Loucy (cell line): Measurements from ENCODE around the gene RNLS.

ENCODE experiments used
- H2AFZ ChIP-seq: fragments of 200-600 bp; sonication (generic); 2 replicates; pipeline ENCODE4 v1.6.0; 2016; ENCODE audit warnings: antibody characterized with exemption, mild to moderate bottlenecking, low read length, moderate library complexity
- H3F3A ChIP-seq: fragments of 200-600 bp; 2 replicates; pipeline ENCODE4 v1.6.0; 2016; ENCODE audit warnings: antibody characterized with exemption, low read depth, mild to moderate bottlenecking
- H3K27me3 ChIP-seq: fragments of 200-600 bp; sonication (generic); 2 replicates; pipeline ENCODE4 v1.6.1; 2014; ENCODE audit warnings: low read length, mild to moderate bottlenecking; ENCODE audit not compliant: insufficient read depth, poor library complexity, severe bottlenecking
- H3K36me3 ChIP-seq: fragments of 200-600 bp; sonication (generic); 2 replicates; pipeline ENCODE4 v1.6.1; 2016; ENCODE audit warnings: low read length; ENCODE audit not compliant: insufficient read depth
- H3K4me1 ChIP-seq: fragments of 200-600 bp; sonication (generic); 2 replicates; pipeline ENCODE4 v1.5.1; 2014; ENCODE audit warnings: low read length, mild to moderate bottlenecking; ENCODE audit not compliant: insufficient read depth, poor library complexity, severe bottlenecking
- H3K4me2 ChIP-seq: fragments of 200-600 bp; sonication (generic); 2 replicates; pipeline ENCODE4 v1.6.0; 2014; ENCODE audit warnings: antibody characterized with exemption, low read length, low read depth, mild to moderate bottlenecking; ENCODE audit not compliant: poor library complexity, severe bottlenecking
- H3K4me3 ChIP-seq: fragments of 200-600 bp; sonication (generic); 2 replicates; pipeline ENCODE4 v1.5.1; 2014; ENCODE audit warnings: low read length, mild to moderate bottlenecking, mixed read lengths; ENCODE audit not compliant: poor library complexity, severe bottlenecking
- H3K79me2 ChIP-seq: fragments of 200-600 bp; sonication (generic); 2 replicates; pipeline ENCODE4 v1.6.1; 2014; ENCODE audit warnings: low read length; ENCODE audit not compliant: insufficient read depth
- H3K9ac ChIP-seq: fragments of 200-600 bp; sonication (generic); 2 replicates; pipeline ENCODE4 v1.6.0; 2014; ENCODE audit warnings: mild to moderate bottlenecking, low read depth, low read length, moderate library complexity; ENCODE audit not compliant: poor library complexity, severe bottlenecking
- H3K9me2 ChIP-seq: fragments of 200-600 bp; sonication (generic); replicated peaks from 2 replicates; pipeline ENCODE4 v1.6.1; 2016; ENCODE audit warnings: low read depth, low read length, mixed read lengths
- H3K9me3 ChIP-seq: fragments of 200-600 bp; sonication (generic); 2 replicates; pipeline ENCODE4 v1.6.1; 2014; ENCODE audit warnings: mild to moderate bottlenecking, antibody characterized with exemption, low read length, low read depth; ENCODE audit not compliant: insufficient read depth
- H4K20me1 ChIP-seq: fragments of 200-600 bp; sonication (generic); 2 replicates; pipeline ENCODE4 v1.6.0; 2014; ENCODE audit warnings: antibody characterized with exemption, low read length, mild to moderate bottlenecking; ENCODE audit not compliant: insufficient read depth, poor library complexity, severe bottlenecking
- CTCF ChIP-seq: fragments of 200-600 bp; sonication (generic); conservative IDR thresholded peaks from 2 replicates; pipeline ENCODE4 v1.5.1; 2014; ENCODE audit warnings: mild to moderate bottlenecking, antibody characterized with exemption, low read length
- EZH2phosphoT487 ChIP-seq: fragments of 200-600 bp; IDR thresholded peaks from 2 replicates; pipeline ENCODE4 v1.6.1; 2018; ENCODE audit warnings: antibody characterized with exemption, mild to moderate bottlenecking, moderate library complexity, borderline replicate concordance

Gene RNLS

GRCh38 chr10:88553116-88553752 lies 29.9 kb downstream of the RNLS start:
- Histone ChIP-seq H3K79me2 (no peaks in the 10 kb centered on the region), H3K9ac (no peak overlapping the region), H3K9me3 (no peaks in the 10 kb centered on the region), H4K20me1 (no peaks in the 10 kb centered on the region), H2AFZ (no peak overlapping the region), H3K36me3 (no peaks in the 10 kb centered on the region), H3F3A (no peaks in the 10 kb centered on the region), H3K4me2 (no peak overlapping the region), H3K4me1 (no peaks in the 10 kb centered on the region), H3K9me2 (no peaks in the 10 kb centered on the region), H3K4me3 (no peak overlapping the region), H3K27me3 (no peaks in the 10 kb centered on the region)
- TF ChIP-seq CTCF: peak; percentile 95
- no peak for TF ChIP-seq EZH2phosphoT487

GRCh38 chr10:88551246-88551645 lies 31.9 kb downstream of the RNLS start:
- H3F3A ChIP-seq: no peaks in the 10 kb centered on the region
- TF ChIP-seq EZH2phosphoT487 (no peak), CTCF (no peak)
- no peak overlapping the region for H3K9ac ChIP-seq
- H4K20me1 ChIP-seq: no peaks in the 10 kb centered on the region
- H3K9me3 ChIP-seq: no peaks in the 10 kb centered on the region
- no peak overlapping the region for H3K4me3 ChIP-seq
- no peaks in the 10 kb centered on the region for H3K9me2 ChIP-seq
- no peaks in the 10 kb centered on the region for H3K4me1 ChIP-seq
- H2AFZ ChIP-seq: no peak overlapping the region
- no peaks in the 10 kb centered on the region for H3K27me3 ChIP-seq
- no peaks in the 10 kb centered on the region for H3K79me2 ChIP-seq
- no peaks in the 10 kb centered on the region for H3K36me3 ChIP-seq
- H3K4me2 ChIP-seq: no peak overlapping the region

- H3K9me3 ChIP-seq: no peaks in the 10 kb centered on the region
- TF ChIP-seq CTCF: no peak
- TF ChIP-seq EZH2phosphoT487: no peak
- H3K4me1 ChIP-seq: peaks cover 19% of the 10 kb centered on the region
- H3K79me2 ChIP-seq: no peaks in the 10 kb centered on the region
- no peaks in the 10 kb centered on the region for H3K27me3 ChIP-seq
- no peak overlapping the region for H3K4me2 ChIP-seq
- no peaks in the 10 kb centered on the region for H3K36me3 ChIP-seq
- no peaks in the 10 kb centered on the region for H3K9me2 ChIP-seq
- no peak overlapping the region for H3K4me3 ChIP-seq
- H3K9ac ChIP-seq: no peak overlapping the region
- no peak overlapping the region for H2AFZ ChIP-seq
- H3F3A ChIP-seq: no peaks in the 10 kb centered on the region
- H4K20me1 ChIP-seq: no peaks in the 10 kb centered on the region
Measured at GRCh38 chr10:88546497-88546896, 36.6 kb downstream of the RNLS start.
